SHP77 treated with DMSO at 0.1 percent for 48 hours (cell line): ENCODE data around the gene PAQR3.
A peak's percentile ranks its signal among the peaks of the same experiment; 100 is the strongest.

ENCODE experiments used
- DNase-seq: peaks from one replicate; lab custom pipeline; 2025; lab: John Stamatoyannopoulos, UW

The PAQR3 gene

GRCh38 chr4:78938868-78939666 lies at the start of gene PAQR3:
Gene PAQR3, minus strand, starts transcription at chr4:78939438. Its CDS starts 214 bp downstream, at chr4:78939224.
- DNase-seq: peak; percentile 78

- DNase-seq: no peak
Measured at GRCh38 chr4:78987683-78988082, 48.4 kb upstream of the PAQR3 start.

- no peak for DNase-seq
Measured at GRCh38 chr4:78984593-78984992, 45.4 kb upstream of the PAQR3 start.

- peak; percentile 26 for DNase-seq
Measured at GRCh38 chr4:78975865-78976264, 36.6 kb upstream of the PAQR3 start.

GRCh38 chr4:78971776-78972175 lies 32.5 kb upstream of the PAQR3 start:
- no peak for DNase-seq

GRCh38 chr4:78971326-78971725 lies 32.1 kb upstream of the PAQR3 start:
- DNase-seq: no peak

GRCh38 chr4:78962597-78963115 lies 23.4 kb upstream of the PAQR3 start:
- DNase-seq: no peak

GRCh38 chr4:78960926-78961325 lies 21.7 kb upstream of the PAQR3 start:
- no peak for DNase-seq

- no peak for DNase-seq
Measured at GRCh38 chr4:78956975-78957374, 17.7 kb upstream of the PAQR3 start.

GRCh38 chr4:78953769-78954666 lies 14.8 kb upstream of the PAQR3 start:
- peak; percentile 61 for DNase-seq

GRCh38 chr4:78953231-78953630 lies 14.0 kb upstream of the PAQR3 start:
- no peak for DNase-seq

- peak; percentile 14 for DNase-seq
Measured at GRCh38 chr4:78951862-78952472, 12.7 kb upstream of the PAQR3 start.

GRCh38 chr4:78949735-78950134 lies 10.5 kb upstream of the PAQR3 start:
- DNase-seq: no peak

GRCh38 chr4:78945651-78946179 lies 6.5 kb upstream of the PAQR3 start:
- DNase-seq: no peak

GRCh38 chr4:78944381-78944780 lies 5.1 kb upstream of the PAQR3 start:
- DNase-seq: no peak

GRCh38 chr4:78940752-78941151 lies 1.5 kb upstream of the PAQR3 start:
- DNase-seq: no peak

- DNase-seq: no peak
Measured at GRCh38 chr4:78939667-78940008, 400 bp upstream of the PAQR3 start.

GRCh38 chr4:78938474-78938867 lies 767 bp downstream of the PAQR3 start:
- no peak for DNase-seq

- DNase-seq: no peak
Measured at GRCh38 chr4:78937837-78938236, 1.4 kb downstream of the PAQR3 start.

GRCh38 chr4:78936989-78937388 lies 2.2 kb downstream of the PAQR3 start:
- DNase-seq: no peak

- DNase-seq: no peak
Measured at GRCh38 chr4:78930016-78930629, 9.1 kb downstream of the PAQR3 start.

GRCh38 chr4:78928835-78929234 lies 10.4 kb downstream of the PAQR3 start:
- DNase-seq: no peak
